ENCODE data around the gene PTDSS2. TPM values are rescaled to one million over a fixed set of nuclear protein-coding genes. Genes with fewer than 3 reads are reported as not detected.
A peak's percentile ranks its signal among the peaks of the same experiment; 100 is the strongest.

Gene PTDSS2
- total and polyA plus RNA-seq, 4 experiments from 2014 or later = 5.5 to 26.1 (median 14.8) TPM

DNA sequence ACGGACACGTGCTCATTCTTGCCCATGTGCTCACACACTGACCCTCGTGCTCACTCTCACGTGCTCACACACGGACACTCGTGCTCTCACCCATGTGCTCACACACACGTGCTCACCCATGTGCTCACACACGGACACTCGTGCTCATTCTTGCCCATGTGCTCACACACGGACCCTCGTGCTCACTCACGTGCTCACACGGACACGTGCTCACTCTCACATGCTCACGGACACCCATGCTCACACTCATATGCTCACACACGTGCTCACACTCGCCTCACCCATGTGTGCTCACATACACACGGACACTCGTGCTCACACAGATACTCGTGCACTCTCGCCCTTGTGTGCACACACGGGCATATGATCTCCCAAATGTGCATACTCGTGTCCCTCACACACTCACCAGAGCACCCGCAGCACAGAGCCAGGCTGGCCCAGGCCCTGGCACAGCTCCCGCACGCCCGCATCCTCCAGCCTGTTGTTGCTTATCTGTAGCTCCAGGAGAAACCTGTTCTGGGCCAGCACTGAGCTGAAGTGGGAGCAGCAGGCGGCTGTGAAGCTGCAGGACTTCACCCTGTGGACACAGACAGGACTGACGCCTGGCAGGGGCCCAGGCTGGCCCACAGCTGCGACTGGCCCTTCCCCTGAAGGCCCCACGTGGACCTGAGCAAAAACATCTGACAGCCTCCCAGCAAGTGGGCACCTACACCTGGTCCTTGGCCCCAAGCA, 47.7 kb downstream of the PTDSS2 start:
- no peaks in the 10 kb centered on the region for H3K9me3 Mint-ChIP-seq
- Histone ChIP-seq H3K27ac (ENCODE audit: low read depth, low read length) (no peak overlapping the region), H3K9me3 (ENCODE audit: control insufficient read depth in 1 of 2, low read length in 2 of 2) (no peaks in the 10 kb centered on the region), H3K36me3 (ENCODE audit: insufficient read depth, low read length) (peaks cover 60% of the 10 kb centered on the region), H3K4me1 (ENCODE audit: insufficient read depth, low read length) (no peaks in the 10 kb centered on the region), H3K4me3 (ENCODE audit: low read length in 2 of 2) (no peak overlapping the region), H3K27me3 (ENCODE audit: insufficient read depth, low read length) (no peaks in the 10 kb centered on the region)
- peak overlapping the region in 4 of 7 donors; percentile 15 to 81 (median 42) for H3K27ac Mint-ChIP-seq
- peaks cover 30 to 48% of the 10 kb centered on the region in 2 donors for H3K36me3 Mint-ChIP-seq
- intact Hi-C loops (cut with micrococcal nuclease) = no loop called here
- no peak for DNase-seq
- peaks cover 0 to 12% (median 5%) of the 10 kb centered on the region in 4 donors for H3K4me1 Mint-ChIP-seq
- no peaks in the 10 kb centered on the region for H3K27me3 Mint-ChIP-seq
- ChIA-PET CTCF (ENCODE audit: partially characterized antibody) (interaction anchor here (1.6 kb wide), 1 partner anchor 21 kb away, joined by 5 read pairs; no protein-coding TSS in a partner anchor), POLR2A (ENCODE audit: partially characterized antibody) (interaction anchor here (0.6 kb wide), 1 partner anchor 9 kb away, joined by 3 read pairs; the partner anchor contains the start of gene RNH1)
- no peak overlapping the region for H3K4me3 Mint-ChIP-seq

- H3K36me3 ChIP-seq (ENCODE audit: insufficient read depth, low read length) = peaks cover 60% of the 10 kb centered on the region
- H3K27me3 ChIP-seq (ENCODE audit: insufficient read depth, low read length) = no peaks in the 10 kb centered on the region
- POLR2A ChIA-PET (ENCODE audit: partially characterized antibody) = interaction anchor here (0.6 kb wide), 1 partner anchor 8 kb away, joined by 3 read pairs; the partner anchor contains the start of gene RNH1
- no peak overlapping the region for H3K4me3 ChIP-seq (ENCODE audit: low read length in 2 of 2)
- Mint-ChIP-seq H3K27me3 (no peaks in the 10 kb centered on the region), H3K36me3 (peaks cover 30 to 48% of the 10 kb centered on the region in 2 donors), H3K4me1 (peaks cover 3 to 12% (median 8%) of the 10 kb centered on the region in 4 donors), H3K4me3 (no peak overlapping the region), H3K9me3 (no peaks in the 10 kb centered on the region), H3K27ac (peak overlapping the region in 2 of 7 donors; percentile 15 to 76)
- no peak for DNase-seq
- H3K27ac ChIP-seq (ENCODE audit: low read depth, low read length) = no peak overlapping the region
- intact Hi-C loops (cut with micrococcal nuclease) = no loop called here
- H3K4me1 ChIP-seq (ENCODE audit: insufficient read depth, low read length) = peaks cover under 1% of the 10 kb centered on the region
- no peaks in the 10 kb centered on the region for H3K9me3 ChIP-seq (ENCODE audit: control insufficient read depth in 1 of 2, low read length in 2 of 2)
- CTCF ChIA-PET (ENCODE audit: partially characterized antibody) = interaction anchor here (1.0 to 1.6 kb wide), 2 partner anchors 11 to 21 kb away, joined by 3 to 5 read pairs; no protein-coding TSS in a partner anchor
Observed at GRCh38 chr11:498297-499181, 48.5 kb downstream of the PTDSS2 start.

GRCh38 chr11:499201-500076, 49.4 kb downstream of the PTDSS2 start:
- ChIA-PET POLR2A (ENCODE audit: partially characterized antibody) (no interaction called here), CTCF (ENCODE audit: partially characterized antibody) (interaction anchor here (1.0 kb wide), 1 partner anchor 10 kb away, joined by 3 read pairs; no protein-coding TSS in a partner anchor)
- peaks cover 6 to 15% (median 10%) of the 10 kb centered on the region in 4 donors for H3K4me1 Mint-ChIP-seq
- Histone ChIP-seq H3K27ac (ENCODE audit: low read depth, low read length) (no peak overlapping the region), H3K9me3 (ENCODE audit: control insufficient read depth in 1 of 2, low read length in 2 of 2) (no peaks in the 10 kb centered on the region), H3K4me1 (ENCODE audit: insufficient read depth, low read length) (peaks cover 10% of the 10 kb centered on the region), H3K27me3 (ENCODE audit: insufficient read depth, low read length) (no peaks in the 10 kb centered on the region), H3K4me3 (ENCODE audit: low read length in 2 of 2) (no peak overlapping the region), H3K36me3 (ENCODE audit: insufficient read depth, low read length) (peaks cover 60% of the 10 kb centered on the region)
- no peaks in the 10 kb centered on the region for H3K27me3 Mint-ChIP-seq
- no peak overlapping the region for H3K4me3 Mint-ChIP-seq
- intact Hi-C loops (cut with micrococcal nuclease) = no loop called here
- DNase-seq = no peak
- H3K27ac Mint-ChIP-seq = peak overlapping the region in 2 of 7 donors; percentile 27 to 47
- H3K36me3 Mint-ChIP-seq = peaks cover 27 to 45% of the 10 kb centered on the region in 2 donors
- no peaks in the 10 kb centered on the region for H3K9me3 Mint-ChIP-seq

DNA sequence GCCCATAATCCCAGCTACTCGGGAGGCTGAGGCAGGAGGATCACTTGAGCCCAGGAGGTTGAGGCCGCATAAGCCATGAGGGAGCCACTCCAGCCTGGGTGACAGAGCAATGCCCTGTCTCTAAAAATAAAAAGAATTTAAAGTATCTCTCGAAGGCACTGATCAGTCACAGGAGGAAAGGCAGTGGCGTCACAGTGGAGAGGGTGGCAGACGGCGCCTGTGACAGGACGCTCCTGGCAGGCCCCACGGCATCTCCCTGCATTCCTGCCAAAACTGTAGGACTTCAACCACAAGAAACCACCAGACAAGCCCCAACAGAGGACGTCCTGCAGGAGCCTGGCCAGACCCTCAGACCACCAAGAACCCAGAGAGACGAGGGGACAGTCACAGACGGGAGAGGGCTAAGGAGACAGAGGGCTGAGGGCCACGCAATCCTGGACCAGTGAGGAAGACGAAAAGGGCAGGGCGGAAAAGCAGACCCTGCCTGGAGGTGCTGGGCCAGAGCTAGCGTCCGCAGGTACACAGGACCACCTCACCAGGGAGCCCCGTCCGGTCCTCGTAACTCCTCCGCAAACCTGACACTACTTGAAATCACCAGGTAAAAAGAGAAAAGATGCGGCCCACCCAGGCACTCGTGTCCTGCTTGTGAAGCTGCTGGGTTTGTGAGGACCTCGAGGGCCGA, 51.1 kb downstream of the PTDSS2 start:
- Mint-ChIP-seq H3K9me3 (no peaks in the 10 kb centered on the region), H3K4me3 (no peak overlapping the region), H3K27me3 (no peaks in the 10 kb centered on the region), H3K36me3 (peaks cover 21 to 36% of the 10 kb centered on the region in 2 donors), H3K4me1 (peaks cover 13 to 31% (median 19%) of the 10 kb centered on the region in 4 donors), H3K27ac (peak overlapping the region in 2 of 7 donors; percentile 13 to 42)
- Histone ChIP-seq H3K9me3 (ENCODE audit: control insufficient read depth in 1 of 2, low read length in 2 of 2) (no peaks in the 10 kb centered on the region), H3K27ac (ENCODE audit: low read depth, low read length) (no peak overlapping the region), H3K4me3 (ENCODE audit: low read length in 2 of 2) (no peak overlapping the region), H3K4me1 (ENCODE audit: insufficient read depth, low read length) (peaks cover 27% of the 10 kb centered on the region), H3K27me3 (ENCODE audit: insufficient read depth, low read length) (no peaks in the 10 kb centered on the region), H3K36me3 (ENCODE audit: insufficient read depth, low read length) (peaks cover 57% of the 10 kb centered on the region)
- CTCF ChIA-PET (ENCODE audit: partially characterized antibody) = interaction anchor here (0.9 kb wide), 1 partner anchor 18 kb away, joined by 3 read pairs; no protein-coding TSS in a partner anchor
- POLR2A ChIA-PET (ENCODE audit: partially characterized antibody) = interaction anchor here (0.9 to 1.8 kb wide), 3 partner anchors 8 to 94 kb away, joined by 3 to 4 read pairs (median 3); partner anchors contain the start of gene HRAS
- no peak for DNase-seq
- intact Hi-C loops (cut with micrococcal nuclease) = no loop called here

GRCh38 chr11:501683-502287, 51.7 kb downstream of the PTDSS2 start:
- peak overlapping the region in 4 of 7 donors; percentile 27 to 75 (median 48) for H3K27ac Mint-ChIP-seq
- H3K4me3 Mint-ChIP-seq = peak overlapping the region in 1 of 8 donors; percentile 15
- Histone ChIP-seq H3K27ac (ENCODE audit: low read depth, low read length) (no peak overlapping the region), H3K36me3 (ENCODE audit: insufficient read depth, low read length) (peaks cover 53% of the 10 kb centered on the region), H3K4me1 (ENCODE audit: insufficient read depth, low read length) (peaks cover 27% of the 10 kb centered on the region), H3K27me3 (ENCODE audit: insufficient read depth, low read length) (no peaks in the 10 kb centered on the region), H3K4me3 (ENCODE audit: low read length in 2 of 2) (no peak overlapping the region), H3K9me3 (ENCODE audit: control insufficient read depth in 1 of 2, low read length in 2 of 2) (no peaks in the 10 kb centered on the region)
- peaks cover 14 to 36% (median 23%) of the 10 kb centered on the region in 4 donors for H3K4me1 Mint-ChIP-seq
- DNase-seq = peak in 1 of 5 donors; percentile 30
- CTCF ChIA-PET (ENCODE audit: partially characterized antibody) = interaction anchor here (0.9 kb wide), 1 partner anchor 17 kb away, joined by 3 read pairs; no protein-coding TSS in a partner anchor
- intact Hi-C loops (cut with micrococcal nuclease) = no loop called here
- no peaks in the 10 kb centered on the region for H3K27me3 Mint-ChIP-seq
- peaks cover 19 to 36% of the 10 kb centered on the region in 2 donors for H3K36me3 Mint-ChIP-seq
- H3K9me3 Mint-ChIP-seq = no peaks in the 10 kb centered on the region
- POLR2A ChIA-PET (ENCODE audit: partially characterized antibody) = interaction anchor here (0.9 to 1.8 kb wide), 3 partner anchors 9 to 95 kb away, joined by 3 to 4 read pairs (median 3); partner anchors contain the start of gene HRAS

Data from CD4-positive, alpha-beta memory T cell (primary cell).